Stimulated activated CD4-positive, alpha-beta T cell treated with anti-CD3 and anti-CD28 coated beads, Interleukin-2, amount 100 ng/mL, for 48 hours (primary cell): ENCODE measurements around the gene EPHA6.
"Not testable (repeated sequence)": the region's sequence is repeated elsewhere in the genome, so short reads cannot be mapped to it uniquely, and the experiment has no call there.

Source experiments
- DNase-seq, 2 donors: peaks; one replicate each; pipeline ENCODE4 v3.0.0-alpha.2; 2020

The EPHA6 gene

GRCh38 chr3:97485206-97485605, 670.8 kb downstream of the EPHA6 start:
- no peak for DNase-seq

GRCh38 chr3:97487587-97487986, 673.2 kb downstream of the EPHA6 start:
- DNase-seq = no peak

- no peak for DNase-seq
Observed at GRCh38 chr3:97488741-97489140, 674.3 kb downstream of the EPHA6 start.

- no peak for DNase-seq
Observed at GRCh38 chr3:97495896-97496295, 681.5 kb downstream of the EPHA6 start.

- DNase-seq = no peak
Observed at GRCh38 chr3:97497138-97497537, 682.7 kb downstream of the EPHA6 start.

GRCh38 chr3:97504463-97504862, 690.1 kb downstream of the EPHA6 start:
- no peak for DNase-seq

GRCh38 chr3:97510795-97511194, 696.4 kb downstream of the EPHA6 start:
- DNase-seq = no peak

- DNase-seq = no peak
Observed at GRCh38 chr3:97515076-97515475, 700.7 kb downstream of the EPHA6 start.

GRCh38 chr3:97530691-97531090, 716.3 kb downstream of the EPHA6 start:
- DNase-seq = no peak

- DNase-seq = not testable (repeated sequence)
Observed at GRCh38 chr3:97547573-97547972, 733.2 kb downstream of the EPHA6 start.

GRCh38 chr3:97550408-97550807, 736.0 kb downstream of the EPHA6 start:
- no peak for DNase-seq

GRCh38 chr3:97552186-97552585, 737.8 kb downstream of the EPHA6 start:
- DNase-seq = no peak

GRCh38 chr3:97575742-97576141, 761.3 kb downstream of the EPHA6 start:
- DNase-seq = no peak

- no peak for DNase-seq
Observed at GRCh38 chr3:97576221-97576620, 761.8 kb downstream of the EPHA6 start.

GRCh38 chr3:97579365-97579764, 765.0 kb downstream of the EPHA6 start:
- DNase-seq = no peak

GRCh38 chr3:97610626-97611025, 796.2 kb downstream of the EPHA6 start:
- no peak for DNase-seq

- no peak for DNase-seq
Observed at GRCh38 chr3:97612632-97613031, 798.2 kb downstream of the EPHA6 start.

GRCh38 chr3:97613139-97613538, 798.7 kb downstream of the EPHA6 start:
- DNase-seq = no peak

GRCh38 chr3:97620514-97620913, 806.1 kb downstream of the EPHA6 start:
- not testable (repeated sequence) for DNase-seq

- DNase-seq = no peak
Observed at GRCh38 chr3:97636465-97636864, 822.1 kb downstream of the EPHA6 start.

GRCh38 chr3:97646932-97647331, 832.5 kb downstream of the EPHA6 start:
- DNase-seq = no peak

- no peak for DNase-seq
Observed at GRCh38 chr3:97647441-97647982, 833.1 kb downstream of the EPHA6 start.

GRCh38 chr3:97655971-97656370, 841.6 kb downstream of the EPHA6 start:
- no peak for DNase-seq

GRCh38 chr3:97656638-97657037, 842.2 kb downstream of the EPHA6 start:
- DNase-seq = no peak

- no peak for DNase-seq
Observed at GRCh38 chr3:97658668-97659285, 844.4 kb downstream of the EPHA6 start.
